Sigmoid colon (tissue), 4 donors: Measurements from ENCODE around the gene YAP1.

ENCODE experiments used
- EP300 ChIP-seq, 4 donors: sonication (generic); formaldehyde crosslinking; IDR thresholded peaks; one replicate each; pipeline ENCODE4 v1.6.1; 2017; ENCODE audit warnings: antibody characterized with exemption in 4 of 4
- POLR2AphosphoS5 ChIP-seq, 4 donors: sonication (generic); formaldehyde crosslinking; IDR thresholded peaks; one replicate each; pipeline ENCODE4 v1.6.1; 2017; ENCODE audit warnings: antibody characterized with exemption in 4 of 4
- TF ChIP-seq, protein P1 (sequence below), 4 experiments: fragments of 450-650 bp in 3 of 4; fragments of 200-600 bp in 1 of 4; IDR thresholded peaks; one replicate each; pipeline ENCODE4 v1.5.1; 2016 to 2019; ENCODE audit warnings: antibody characterized with exemption in 4 of 4, mild to moderate bottlenecking in 3 of 4, moderate library complexity in 2 of 4

DNA sequence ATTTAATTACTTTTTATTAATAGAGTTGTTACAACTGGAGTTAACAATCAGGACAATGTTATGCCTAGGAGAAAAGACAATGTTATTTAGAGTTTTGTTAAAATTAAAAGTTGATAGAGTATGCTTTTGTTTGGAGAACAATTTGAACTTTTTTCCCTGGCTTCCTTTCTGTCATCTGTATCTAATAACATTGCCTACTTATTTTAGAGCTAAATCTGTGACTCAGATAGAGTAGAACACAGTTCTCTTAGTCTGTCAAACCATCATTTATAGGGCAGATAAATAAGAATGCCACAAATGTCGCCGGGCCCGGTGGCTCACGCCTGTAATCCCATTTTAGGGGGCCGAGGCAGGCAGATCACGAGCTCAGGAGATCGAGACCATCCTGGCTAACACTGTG, 28.9 kb upstream of the YAP1 start:
- TF ChIP-seq, protein P1, sequence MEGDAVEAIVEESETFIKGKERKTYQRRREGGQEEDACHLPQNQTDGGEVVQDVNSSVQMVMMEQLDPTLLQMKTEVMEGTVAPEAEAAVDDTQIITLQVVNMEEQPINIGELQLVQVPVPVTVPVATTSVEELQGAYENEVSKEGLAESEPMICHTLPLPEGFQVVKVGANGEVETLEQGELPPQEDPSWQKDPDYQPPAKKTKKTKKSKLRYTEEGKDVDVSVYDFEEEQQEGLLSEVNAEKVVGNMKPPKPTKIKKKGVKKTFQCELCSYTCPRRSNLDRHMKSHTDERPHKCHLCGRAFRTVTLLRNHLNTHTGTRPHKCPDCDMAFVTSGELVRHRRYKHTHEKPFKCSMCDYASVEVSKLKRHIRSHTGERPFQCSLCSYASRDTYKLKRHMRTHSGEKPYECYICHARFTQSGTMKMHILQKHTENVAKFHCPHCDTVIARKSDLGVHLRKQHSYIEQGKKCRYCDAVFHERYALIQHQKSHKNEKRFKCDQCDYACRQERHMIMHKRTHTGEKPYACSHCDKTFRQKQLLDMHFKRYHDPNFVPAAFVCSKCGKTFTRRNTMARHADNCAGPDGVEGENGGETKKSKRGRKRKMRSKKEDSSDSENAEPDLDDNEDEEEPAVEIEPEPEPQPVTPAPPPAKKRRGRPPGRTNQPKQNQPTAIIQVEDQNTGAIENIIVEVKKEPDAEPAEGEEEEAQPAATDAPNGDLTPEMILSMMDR (IDR thresholded peaks at IDR 0.05) = no peak
- no peak for TF ChIP-seq EP300 (IDR thresholded peaks at IDR 0.05)
- TF ChIP-seq POLR2AphosphoS5 (IDR thresholded peaks at IDR 0.05) = no peak
